AG04450 (cell line): Measurements from ENCODE around the gene FFAR1. TPM values are rescaled to one million over a fixed set of nuclear protein-coding genes. Genes with fewer than 3 reads are reported as not detected.

Experiments
- CTCF ChIA-PET: fragments of 300-600, 350-600 bp; formaldehyde crosslinking; extraction: SDS; loops from one replicate; lab custom pipeline; 2022; ENCODE audit warnings: antibody characterized with exemption, inconsistent platforms; lab: Charles Lee
- POLR2A ChIA-PET: fragments of 350-600 bp; formaldehyde crosslinking; extraction: SDS; loops from one replicate; lab custom pipeline; 2021; ENCODE audit warnings: antibody characterized with exemption, inconsistent platforms; lab: Yijun Ruan, JAX
- DNase-seq: peaks from one replicate; pipeline ENCODE4 v3.0.0-alpha.2; 2011; ENCODE audit warnings: low read depth, low spot score
- H3K27ac ChIP-seq: one replicate; pipeline ENCODE4 v1.5.1; 2012; ENCODE audit warnings: low read depth, low read length, control low read depth
- H3K27me3 ChIP-seq: one replicate; pipeline ENCODE4 v1.6.0; 2012; ENCODE audit warnings: low read length; ENCODE audit not compliant: control insufficient read depth, insufficient read depth
- H3K4me3 ChIP-seq: 2 replicates; pipeline ENCODE4 v1.5.1; 2011; ENCODE audit warnings: mild to moderate bottlenecking, low read depth, low read length, control low read depth
- H3K9me3 ChIP-seq: 2 replicates; pipeline ENCODE4 v1.5.1; 2012; ENCODE audit warnings: low read length; ENCODE audit not compliant: control insufficient read depth, insufficient read depth
- polyA plus RNA-seq: library from polyadenylated mRNA; depleted of rRNA; stranded (reverse); fragments of >200 nt; gene quantifications from 2 replicates; pipeline ENCODE4 v1.2.3, GENCODE V29; 2011
- TF ChIP-seq, protein P1 (sequence below): IDR thresholded peaks from 2 replicates; pipeline ENCODE4 v1.5.1; 2011; ENCODE audit warnings: low read depth, low read length, control low read depth, inconsistent platforms

The FFAR1 gene
- polyA plus RNA-seq, 1 experiment, result not detected

GRCh38 chr19:35301961-35302360 is 45.7 kb upstream of the FFAR1 start:
- CTCF ChIA-PET, result no interaction called here
- POLR2A ChIA-PET, result no interaction called here
- TF ChIP-seq, protein P1, sequence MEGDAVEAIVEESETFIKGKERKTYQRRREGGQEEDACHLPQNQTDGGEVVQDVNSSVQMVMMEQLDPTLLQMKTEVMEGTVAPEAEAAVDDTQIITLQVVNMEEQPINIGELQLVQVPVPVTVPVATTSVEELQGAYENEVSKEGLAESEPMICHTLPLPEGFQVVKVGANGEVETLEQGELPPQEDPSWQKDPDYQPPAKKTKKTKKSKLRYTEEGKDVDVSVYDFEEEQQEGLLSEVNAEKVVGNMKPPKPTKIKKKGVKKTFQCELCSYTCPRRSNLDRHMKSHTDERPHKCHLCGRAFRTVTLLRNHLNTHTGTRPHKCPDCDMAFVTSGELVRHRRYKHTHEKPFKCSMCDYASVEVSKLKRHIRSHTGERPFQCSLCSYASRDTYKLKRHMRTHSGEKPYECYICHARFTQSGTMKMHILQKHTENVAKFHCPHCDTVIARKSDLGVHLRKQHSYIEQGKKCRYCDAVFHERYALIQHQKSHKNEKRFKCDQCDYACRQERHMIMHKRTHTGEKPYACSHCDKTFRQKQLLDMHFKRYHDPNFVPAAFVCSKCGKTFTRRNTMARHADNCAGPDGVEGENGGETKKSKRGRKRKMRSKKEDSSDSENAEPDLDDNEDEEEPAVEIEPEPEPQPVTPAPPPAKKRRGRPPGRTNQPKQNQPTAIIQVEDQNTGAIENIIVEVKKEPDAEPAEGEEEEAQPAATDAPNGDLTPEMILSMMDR, result no peak
- H3K27ac ChIP-seq, result no peak overlapping the region
- no peak for DNase-seq
- peaks cover 16% of the 10 kb centered on the region; the same call in 1 of the 2 replicates for H3K9me3 ChIP-seq
- H3K27me3 ChIP-seq, result peaks cover 9% of the 10 kb centered on the region
- no peak overlapping the region for H3K4me3 ChIP-seq

GRCh38 chr19:35302446-35302845 is 45.3 kb upstream of the FFAR1 start:
- no peak overlapping the region for H3K27ac ChIP-seq
- ChIA-PET CTCF (no interaction called here), POLR2A (no interaction called here)
- TF ChIP-seq, protein P1, result no peak
- peaks cover 16% of the 10 kb centered on the region; the same call in 1 of the 2 replicates for H3K9me3 ChIP-seq
- no peak for DNase-seq
- H3K4me3 ChIP-seq, result no peak overlapping the region
- H3K27me3 ChIP-seq, result peaks cover 9% of the 10 kb centered on the region

- peaks cover 10% of the 10 kb centered on the region; the same call in 1 of the 2 replicates for H3K9me3 ChIP-seq
- H3K27ac ChIP-seq, result no peak overlapping the region
- no peak for DNase-seq
- CTCF ChIA-PET, result interaction anchor here (0.7 kb wide), 1 partner anchor 516 kb away, joined by 3 read pairs; no protein-coding TSS in a partner anchor
- POLR2A ChIA-PET, result no interaction called here
- no peak overlapping the region for H3K4me3 ChIP-seq
- TF ChIP-seq, protein P1, result no peak
- H3K27me3 ChIP-seq, result peaks cover 9% of the 10 kb centered on the region
Observed at GRCh38 chr19:35303357-35303915, 44.3 kb upstream of the FFAR1 start.

DNA sequence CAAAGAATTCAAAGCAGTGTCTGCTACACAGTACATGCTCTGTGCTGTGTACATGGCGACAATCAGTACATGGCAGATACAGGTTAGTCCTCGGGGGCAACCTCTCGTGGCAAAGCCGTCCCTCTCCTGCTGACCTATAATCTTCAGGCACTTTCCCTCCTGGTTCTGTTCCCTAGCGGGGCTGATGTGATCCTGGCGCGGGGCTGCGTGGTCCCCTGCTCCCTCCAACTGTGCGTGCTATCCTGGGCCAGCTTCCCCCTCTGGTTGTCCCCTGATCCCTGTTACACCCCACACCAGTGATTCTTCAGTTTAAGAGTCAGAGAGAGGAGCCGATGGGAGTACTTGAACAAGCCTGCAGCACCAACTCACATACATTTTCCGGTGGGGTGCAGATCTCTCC is 43.7 kb upstream of the FFAR1 start:
- Histone ChIP-seq H3K4me3 (no peak overlapping the region), H3K27me3 (peaks cover 9% of the 10 kb centered on the region), H3K9me3 (peaks cover 6% of the 10 kb centered on the region; the same call in 1 of the 2 replicates), H3K27ac (no peak overlapping the region)
- DNase-seq, result no peak
- TF ChIP-seq, protein P1, result no peak
- ChIA-PET CTCF (no interaction called here), POLR2A (no interaction called here)

GRCh38 chr19:35305181-35305580 is 42.5 kb upstream of the FFAR1 start:
- peaks cover 9% of the 10 kb centered on the region for H3K27me3 ChIP-seq
- ChIA-PET CTCF (no interaction called here), POLR2A (interaction anchor here (0.6 kb wide), 1 partner anchor 276 kb away, joined by 7 read pairs; no protein-coding TSS in a partner anchor)
- TF ChIP-seq, protein P1, result no peak
- H3K4me3 ChIP-seq, result no peak overlapping the region
- H3K9me3 ChIP-seq, result peaks cover 4% of the 10 kb centered on the region; the same call in 1 of the 2 replicates
- no peak for DNase-seq
- no peak overlapping the region for H3K27ac ChIP-seq
